Tibial nerve (tissue), 4 donors: ENCODE data around the gene LRFN4.

Source experiments
- CTCF ChIP-seq, 5 experiments: fragments of 200-600 bp in 3 of 5; fragments of 450-650 bp in 2 of 5; sonication (generic) in 3 of 5; IDR thresholded peaks; one replicate each; pipeline ENCODE4 v1.5.1; 2016 to 2019; ENCODE audit warnings: antibody characterized with exemption in 5 of 5, mild to moderate bottlenecking in 3 of 5, moderate library complexity in 2 of 5
- EP300 ChIP-seq, 2 donors: sonication (generic); formaldehyde crosslinking; IDR thresholded peaks; one replicate each; pipeline ENCODE4 v1.6.1; 2017; ENCODE audit warnings: antibody characterized with exemption in 2 of 2, mild to moderate bottlenecking in 1 of 2
- POLR2A ChIP-seq, 2 donors: fragments of 450-650 bp; IDR thresholded peaks; one replicate each; pipeline ENCODE4 v1.6.1; 2017; ENCODE audit warnings: antibody characterized with exemption in 2 of 2, mild to moderate bottlenecking in 2 of 2, moderate library complexity in 2 of 2

GRCh38 chr11:66889960-66890359, 33.1 kb downstream of the LRFN4 start:
- TF ChIP-seq CTCF (IDR thresholded peaks at IDR 0.05) (no peak), POLR2A (IDR thresholded peaks at IDR 0.05) (no peak), EP300 (IDR thresholded peaks at IDR 0.05) (no peak)
